Hippocampal formation (tissue), 2 donors: ENCODE results near the gene OR2G6.
"Not testable (repeated sequence)": the region's sequence is repeated elsewhere in the genome, so short reads cannot be mapped to it uniquely, and the experiment has no call there.

Source experiments
- DNase-seq, 2 donors: peaks; one replicate each; lab custom pipeline; 2025; lab: John Stamatoyannopoulos, UW

The OR2G6 gene

GRCh38 chr1:248574657-248575056 is 66.8 kb downstream of the OR2G6 start, which contains the start of gene OR2T34:
OR2T34 (minus strand) TSS chr1:248574757; CDS start chr1:248574757, 0 bp downstream.
- DNase-seq, result not testable (repeated sequence)

GRCh38 chr1:248576260-248576980 is 68.5 kb downstream of the OR2G6 start:
- no peak for DNase-seq
